Endothelial cell of hepatic sinusoid (primary cell): Measurements from ENCODE around the gene NEO1.

Experiments used
- in situ Hi-C: cut with HindIII; loops from 2 replicates; pipeline ENCODE4 v1.10.0; 2017; ENCODE audit warnings: low sequenced_read_pairs

The NEO1 gene

DNA sequence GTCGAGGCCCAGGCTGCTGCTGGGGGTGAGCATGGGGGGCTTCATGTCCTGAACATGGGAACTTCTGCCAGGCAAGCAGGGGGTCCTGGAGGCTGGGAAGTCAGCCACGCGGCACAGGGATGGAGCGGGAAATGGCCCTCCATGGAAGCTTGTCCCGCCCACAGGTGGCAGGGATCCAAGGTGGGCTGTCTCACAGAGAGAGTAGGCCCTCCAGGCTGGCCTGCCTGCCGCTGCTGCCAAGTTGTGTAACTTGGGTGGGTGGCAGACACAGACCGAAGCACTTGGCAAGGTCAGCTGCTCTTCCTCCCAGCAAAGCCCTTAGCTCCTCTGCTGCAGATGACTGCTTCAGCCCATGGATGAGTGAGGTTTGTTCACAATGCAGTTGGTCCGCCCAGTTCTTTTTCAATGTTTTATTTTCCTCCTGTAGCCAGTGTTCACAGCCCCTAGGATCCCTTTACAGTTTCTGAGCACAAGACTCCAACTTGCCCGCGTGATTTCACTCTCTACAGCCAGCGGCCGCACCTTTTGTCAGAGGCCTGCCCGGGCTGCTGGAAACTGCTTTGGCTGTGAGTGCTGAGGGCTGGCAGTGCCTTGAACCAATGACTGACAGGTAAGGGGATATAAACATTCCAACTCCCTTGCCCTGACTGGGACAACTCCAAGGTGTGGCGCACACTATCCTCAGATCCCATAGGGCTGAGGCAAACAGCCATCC is 289.8 kb downstream of the NEO1 start:
- in situ Hi-C loops: no loop called here

- in situ Hi-C loops: no loop called here
These were observed 291.8 kb downstream of the NEO1 start for GRCh38 chr15:73344056-73344455.

GRCh38 chr15:73345658-73346057 is 293.4 kb downstream of the NEO1 start:
- in situ Hi-C loops: no loop called here

DNA sequence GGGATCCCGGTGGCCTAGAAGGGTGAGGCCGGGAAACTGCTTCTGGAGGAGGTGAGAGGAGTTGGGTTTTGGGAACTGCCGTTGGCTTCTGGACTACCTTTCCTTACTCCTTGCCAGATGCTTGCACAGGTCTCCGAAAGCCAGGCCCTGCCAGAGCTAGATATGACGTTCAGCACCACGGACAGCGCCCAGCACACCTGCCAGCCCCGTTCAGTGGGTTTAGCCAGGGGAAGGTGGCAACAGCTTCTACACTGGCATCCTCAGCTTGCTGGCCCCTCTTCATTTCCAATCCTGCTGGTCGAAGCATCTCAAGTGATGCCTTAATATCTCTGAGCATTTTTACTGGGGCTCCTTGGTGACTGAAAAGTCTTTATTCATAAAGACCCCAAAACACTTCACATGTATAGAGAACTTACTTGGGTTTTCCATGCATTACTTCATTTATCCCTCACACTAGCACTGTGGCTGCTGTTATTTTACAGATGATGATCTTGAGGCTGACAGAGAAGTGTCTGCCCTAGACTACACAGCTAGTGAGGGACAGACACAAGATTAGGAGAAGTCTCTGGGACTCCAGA is 294.6 kb downstream of the NEO1 start:
- in situ Hi-C loops: no loop called here

GRCh38 chr15:73349191-73349590 is 296.9 kb downstream of the NEO1 start:
- in situ Hi-C loops: no loop called here

DNA sequence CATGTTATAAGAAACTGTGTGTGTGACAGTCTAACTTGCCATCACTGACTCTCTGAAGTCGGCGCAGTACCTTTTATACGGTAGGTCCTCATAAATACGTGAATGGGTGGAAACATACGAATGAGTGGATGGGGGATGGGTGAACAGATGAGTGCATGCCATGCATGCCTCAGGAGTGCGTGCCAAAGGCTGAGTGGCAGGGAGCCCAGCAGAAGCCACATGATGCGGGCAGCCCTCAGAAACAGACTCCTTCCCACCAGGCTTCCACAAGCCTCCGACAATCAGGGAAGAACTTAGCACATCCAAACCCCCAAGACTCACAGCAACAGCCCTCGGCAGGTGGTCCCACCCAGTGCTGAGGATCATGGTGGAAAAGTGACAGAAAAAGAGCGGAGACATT is 299.8 kb downstream of the NEO1 start:
- in situ Hi-C loops: no loop called here

GRCh38 chr15:73353734-73354133 is 301.5 kb downstream of the NEO1 start:
- in situ Hi-C loops: no loop called here

DNA sequence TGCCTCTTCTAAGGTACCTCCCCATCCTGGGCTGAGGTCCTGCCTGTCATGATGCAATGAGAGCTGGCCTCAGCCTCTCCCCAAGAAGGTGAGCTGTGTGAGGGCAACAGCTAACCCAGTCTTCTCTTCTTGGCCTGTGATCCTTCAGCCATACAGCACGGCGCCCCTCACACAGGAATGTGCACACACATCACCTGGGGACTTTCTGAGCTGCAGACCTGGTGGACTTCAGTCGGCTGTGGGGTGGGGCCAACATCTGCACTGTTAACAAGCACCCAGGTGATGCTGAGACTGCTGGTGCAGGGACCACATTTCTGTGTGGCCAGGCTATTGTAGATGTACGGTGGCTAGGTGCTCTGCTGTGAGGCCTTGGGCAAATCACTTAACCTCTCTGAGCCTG is 302.0 kb downstream of the NEO1 start:
- in situ Hi-C loops: no loop called here
